Muscle of leg (tissue), 11 donors: ENCODE data around the gene CCDC33. TPM values are rescaled to one million over a fixed set of nuclear protein-coding genes. Genes with fewer than 3 reads are reported as not detected.

Experiments
- DNase-seq: peaks from one replicate; pipeline ENCODE4 v3.0.0; 2013
- H3K27ac ChIP-seq: one replicate; pipeline ENCODE4 v1.5.1; 2013; ENCODE audit warnings: mild to moderate bottlenecking, low read length, control low read depth
- H3K27me3 ChIP-seq: one replicate; pipeline ENCODE4 v1.6.1; 2013; ENCODE audit warnings: low read length; ENCODE audit not compliant: control insufficient read depth, insufficient read depth
- H3K36me3 ChIP-seq: one replicate; pipeline ENCODE4 v1.6.1; 2013; ENCODE audit warnings: low read length; ENCODE audit not compliant: control insufficient read depth, insufficient read depth
- H3K4me1 ChIP-seq: one replicate; pipeline ENCODE4 v1.6.1; 2013; ENCODE audit warnings: low read length; ENCODE audit not compliant: control insufficient read depth, insufficient read depth
- H3K4me3 ChIP-seq: one replicate; pipeline ENCODE4 v1.5.1; 2013; ENCODE audit warnings: low read length, control low read depth
- H3K9me3 ChIP-seq: replicated peaks from 2 replicates; pipeline ENCODE4 v1.6.1; 2013; ENCODE audit warnings: low read depth, low read length; ENCODE audit not compliant: control insufficient read depth
- WGBS: methylation state at CpG from one replicate; pipeline ENCODE4 v1.1.5; 2013; ENCODE audit warnings: missing lambda C conversion rate; ENCODE audit not compliant: insufficient coverage; 5-methylcytosine and 5-hydroxymethylcytosine counted together
- polyA plus RNA-seq, 8 donors: library from polyadenylated mRNA; unstranded; fragments of 120-200 nt; gene quantifications; one replicate each; pipeline versions ENCODE4 v1.2.1 to v1.2.3, GENCODE V29; 2013; ENCODE audit warnings: inconsistent platforms in 1 of 8, low replicate concordance in 1 of 8; ENCODE audit not compliant: insufficient read length in 8 of 8, insufficient read depth in 1 of 8
- total RNA-seq: library from RNA; stranded (reverse); fragments of 120-200 nt; gene quantifications from one replicate; pipeline ENCODE4 v1.2.4, GENCODE V29; 2013

Gene CCDC33
- total and polyA plus RNA-seq, 9 donors: 0.04 to 0.36 (median 0.22) TPM; not detected in 3

DNA sequence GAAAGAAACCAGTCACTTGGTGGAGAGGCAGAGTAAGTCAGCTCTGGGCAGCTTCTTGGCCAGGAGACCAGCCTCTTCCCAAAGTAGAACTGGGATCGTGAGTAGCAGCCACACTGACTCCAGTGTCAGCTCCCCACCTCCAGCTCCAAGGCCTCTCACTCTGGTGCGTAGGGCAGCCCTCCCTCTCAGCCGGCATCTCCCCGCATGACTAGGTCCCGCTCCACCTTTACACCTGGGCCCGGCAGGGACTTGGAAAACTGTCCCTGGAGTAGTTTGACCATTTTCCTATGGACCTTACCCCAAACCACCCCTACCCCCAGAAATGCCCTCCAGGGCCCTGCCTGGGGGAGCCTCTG lies 36.9 kb upstream of the CCDC33 start:
- WGBS: 86% methylated on average over 6 of the region's 6 CpGs
- Histone ChIP-seq H3K27ac (no peak overlapping the region), H3K27me3 (peaks cover 2% of the 10 kb centered on the region), H3K36me3 (no peaks in the 10 kb centered on the region), H3K9me3 (no peaks in the 10 kb centered on the region), H3K4me3 (no peak overlapping the region), H3K4me1 (peaks cover 60% of the 10 kb centered on the region)
- DNase-seq: no peak

- Histone ChIP-seq H3K4me3 (no peak overlapping the region), H3K27me3 (peaks cover 2% of the 10 kb centered on the region), H3K27ac (peak overlapping the region; percentile 42), H3K9me3 (no peaks in the 10 kb centered on the region), H3K4me1 (peaks cover 59% of the 10 kb centered on the region), H3K36me3 (no peaks in the 10 kb centered on the region)
- WGBS: no CpG with 5 or more reads among the region's 1 CpG
- no peak for DNase-seq
Observed at GRCh38 chr15:74200412-74200815, 35.7 kb upstream of the CCDC33 start.

DNA sequence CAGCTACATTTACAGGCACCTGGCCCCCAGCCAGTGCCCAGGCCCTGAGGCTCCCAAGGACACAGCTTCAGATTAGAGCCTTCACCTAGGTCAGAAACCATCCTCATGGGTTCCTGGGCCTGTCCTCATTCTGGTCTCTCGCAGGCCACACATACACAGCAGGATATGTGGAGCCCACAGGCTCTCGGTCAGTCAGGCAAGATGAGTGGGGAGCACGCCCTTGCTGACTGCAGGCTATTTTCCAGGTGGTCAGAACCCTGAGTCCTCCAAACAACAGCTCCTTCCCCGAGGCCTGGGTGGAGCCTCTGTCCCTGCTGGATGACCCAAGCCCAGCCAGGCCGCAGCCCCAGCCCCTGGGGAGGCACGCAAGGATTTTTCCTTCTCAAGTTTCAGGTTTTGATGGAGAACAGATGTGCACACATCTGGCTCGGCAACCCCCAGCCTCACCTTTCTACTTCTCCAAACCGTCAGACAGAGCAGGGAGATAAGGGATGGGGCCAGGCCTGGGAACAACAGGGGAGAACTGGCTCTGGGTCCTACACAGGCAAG lies 35.2 kb upstream of the CCDC33 start:
- DNase-seq: peak; percentile 87
- WGBS: 10% methylated on average over 6 of the region's 8 CpGs

DNA sequence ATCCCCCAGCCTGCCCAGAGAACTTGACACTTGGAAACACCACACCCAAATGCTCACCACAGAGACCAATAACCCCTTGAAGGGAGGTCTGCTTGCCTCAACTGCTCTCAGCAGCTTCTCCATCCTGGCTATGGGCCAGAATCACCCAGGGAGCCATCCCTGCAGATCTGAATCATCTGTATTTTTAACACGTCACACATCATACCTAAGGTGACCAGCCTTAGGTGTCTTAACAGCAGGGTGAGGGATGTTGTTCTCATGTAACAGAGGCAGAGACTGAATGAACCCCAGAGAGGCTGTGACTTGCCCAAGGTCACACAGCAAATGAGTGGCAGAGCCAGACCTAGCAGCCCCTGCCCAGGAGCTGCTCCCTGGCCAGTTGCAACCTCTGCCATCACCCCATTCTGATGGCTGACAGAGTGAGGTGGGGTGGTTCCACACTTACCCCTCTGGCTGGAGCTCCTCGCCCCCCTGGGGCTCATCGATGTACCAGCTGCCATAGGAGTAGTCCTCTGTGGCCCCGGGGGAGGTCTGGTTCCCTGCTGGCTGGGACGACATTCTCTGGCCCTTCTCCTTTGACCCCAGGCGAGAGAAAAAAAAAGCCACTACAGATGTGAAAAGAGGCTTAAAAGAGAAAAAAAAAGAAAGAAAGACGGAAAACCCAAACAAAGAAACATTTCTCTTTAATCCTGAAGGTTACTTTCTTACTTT lies 34.3 kb upstream of the CCDC33 start:
- H3K27ac ChIP-seq: no peak overlapping the region
- no peaks in the 10 kb centered on the region for H3K9me3 ChIP-seq
- no peak overlapping the region for H3K4me3 ChIP-seq
- H3K36me3 ChIP-seq: no peaks in the 10 kb centered on the region
- WGBS: no CpG with 5 or more reads among the region's 7 CpGs
- no peak for DNase-seq
- peaks cover 50% of the 10 kb centered on the region for H3K4me1 ChIP-seq
- peaks cover 2% of the 10 kb centered on the region for H3K27me3 ChIP-seq

More for the DNA sequence above, 35.2 kb upstream of the CCDC33 start:
- Histone ChIP-seq H3K27me3 (peaks cover 2% of the 10 kb centered on the region), H3K4me1 (peaks cover 53% of the 10 kb centered on the region), H3K9me3 (no peaks in the 10 kb centered on the region), H3K36me3 (no peaks in the 10 kb centered on the region), H3K4me3 (no peak overlapping the region), H3K27ac (peak overlapping the region; percentile 47)

GRCh38 chr15:74202452-74203401 lies 33.4 kb upstream of the CCDC33 start, which contains the start of gene STRA6:
Gene STRA6, minus strand, starts transcription at chr15:74202787. Its CDS starts 520 bp downstream, at chr15:74202267.
- Histone ChIP-seq H3K4me3 (no peak within 1 kb of the TSS), H3K36me3 (no peaks in the 10 kb centered on the region), H3K9me3 (no peaks in the 10 kb centered on the region), H3K4me1 (peaks cover 57% of the 10 kb centered on the region), H3K27ac (peak within 1 kb of the TSS; percentile 13), H3K27me3 (peaks cover 2% of the 10 kb centered on the region)
- no peak for DNase-seq
- WGBS: 13% methylated on average over 3 of the region's 26 CpGs

GRCh38 chr15:74203914-74204431 lies 32.2 kb upstream of the CCDC33 start:
- Histone ChIP-seq H3K27ac (peak overlapping the region; percentile 13), H3K9me3 (no peaks in the 10 kb centered on the region), H3K36me3 (no peaks in the 10 kb centered on the region), H3K4me3 (no peak overlapping the region), H3K4me1 (peaks cover 64% of the 10 kb centered on the region), H3K27me3 (peaks cover 2% of the 10 kb centered on the region)
- WGBS: 46% methylated on average over 2 of the region's 10 CpGs
- peak; percentile 49 for DNase-seq

- WGBS: 100% methylated on average over 1 of the region's 4 CpGs
- Histone ChIP-seq H3K27me3 (no peaks in the 10 kb centered on the region), H3K4me1 (peaks cover 68% of the 10 kb centered on the region), H3K4me3 (no peak overlapping the region), H3K36me3 (no peaks in the 10 kb centered on the region), H3K9me3 (no peaks in the 10 kb centered on the region), H3K27ac (no peak overlapping the region)
- no peak for DNase-seq
Observed at GRCh38 chr15:74205582-74205947, 30.6 kb upstream of the CCDC33 start.

DNA sequence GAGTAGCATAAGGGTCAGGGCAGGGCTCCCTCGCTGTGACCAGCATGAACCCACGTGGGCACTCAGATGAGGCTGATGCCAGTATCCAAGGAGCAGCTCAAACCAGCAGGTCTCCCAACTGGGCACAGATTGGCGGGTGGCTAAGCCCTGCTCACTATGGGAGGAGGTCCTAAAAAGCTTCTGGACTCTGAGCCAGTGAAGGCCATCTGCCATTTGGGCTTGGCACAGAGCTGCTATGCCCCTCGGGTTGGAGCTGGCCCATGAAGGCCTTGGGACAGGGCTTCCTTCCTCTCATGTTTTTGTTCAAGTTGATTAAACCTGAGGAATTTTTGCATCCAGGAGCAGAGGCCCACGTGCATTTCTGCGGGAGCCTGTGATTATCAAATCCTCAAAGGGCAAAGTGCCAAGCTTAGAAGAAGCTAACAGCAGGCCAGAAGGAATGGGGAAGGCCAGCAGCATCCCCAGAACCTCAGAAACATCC lies 29.3 kb upstream of the CCDC33 start:
- WGBS: 34% methylated on average over 6 of the region's 6 CpGs
- Histone ChIP-seq H3K9me3 (peaks cover 2% of the 10 kb centered on the region), H3K27ac (peak overlapping the region; percentile 13), H3K27me3 (no peaks in the 10 kb centered on the region), H3K4me3 (no peak overlapping the region), H3K4me1 (peaks cover 55% of the 10 kb centered on the region), H3K36me3 (no peaks in the 10 kb centered on the region)
- no peak for DNase-seq

- peaks cover 45% of the 10 kb centered on the region for H3K4me1 ChIP-seq
- no peaks in the 10 kb centered on the region for H3K36me3 ChIP-seq
- WGBS: 76% methylated on average over 10 of the region's 16 CpGs
- H3K27me3 ChIP-seq: no peaks in the 10 kb centered on the region
- H3K27ac ChIP-seq: no peak overlapping the region
- no peak for DNase-seq
- H3K9me3 ChIP-seq: peaks cover 2% of the 10 kb centered on the region
- H3K4me3 ChIP-seq: no peak overlapping the region
Observed at GRCh38 chr15:74207652-74208440, 28.3 kb upstream of the CCDC33 start.
